ENCODE measurements around the gene SPATA20.

SPATA20 gene

GRCh38 chr17:50547035-50547735 is at the start of gene SPATA20:
Gene SPATA20, plus strand, starts transcription at chr17:50547174. Its CDS starts 35 bp downstream, at chr17:50547209.
- peak; percentile 62 to 65 for DNase-seq (ENCODE audit: low read depth in 2 of 2)

- DNase-seq (ENCODE audit: low read depth in 2 of 2), result no peak
These were observed 48.7 kb upstream of the SPATA20 start for GRCh38 chr17:50498021-50498874.

GRCh38 chr17:50499270-50499669 is 47.7 kb upstream of the SPATA20 start:
- DNase-seq (ENCODE audit: low read depth in 2 of 2), result no peak

- no peak for DNase-seq (ENCODE audit: low read depth in 2 of 2)
These were observed 47.3 kb upstream of the SPATA20 start for GRCh38 chr17:50499721-50500120.

- no peak for DNase-seq (ENCODE audit: low read depth in 2 of 2)
These were observed 45.9 kb upstream of the SPATA20 start for GRCh38 chr17:50501054-50501453.

- no peak for DNase-seq (ENCODE audit: low read depth in 2 of 2)
These were observed 44.5 kb upstream of the SPATA20 start for GRCh38 chr17:50502301-50502990.

- DNase-seq (ENCODE audit: low read depth in 2 of 2), result no peak
These were observed 41.3 kb upstream of the SPATA20 start for GRCh38 chr17:50505591-50506130.

- no peak for DNase-seq (ENCODE audit: low read depth in 2 of 2)
These were observed 40.7 kb upstream of the SPATA20 start for GRCh38 chr17:50506298-50506697.

- DNase-seq (ENCODE audit: low read depth in 2 of 2), result peak; percentile 31 to 67
These were observed 39.0 kb upstream of the SPATA20 start, which contains the start of gene MYCBPAP for GRCh38 chr17:50507871-50508572. Gene MYCBPAP, plus strand, starts transcription at chr17:50508439. Its CDS starts 236 bp downstream, at chr17:50508675.

GRCh38 chr17:50508573-50509460 is 38.2 kb upstream of the SPATA20 start:
- DNase-seq (ENCODE audit: low read depth in 2 of 2), result no peak

- no peak for DNase-seq (ENCODE audit: low read depth in 2 of 2)
These were observed 35.9 kb upstream of the SPATA20 start for GRCh38 chr17:50511058-50511457.

- no peak for DNase-seq (ENCODE audit: low read depth in 2 of 2)
These were observed 33.5 kb upstream of the SPATA20 start for GRCh38 chr17:50513495-50513894.

GRCh38 chr17:50514388-50514787 is 32.6 kb upstream of the SPATA20 start:
- DNase-seq (ENCODE audit: low read depth in 2 of 2), result no peak

- no peak for DNase-seq (ENCODE audit: low read depth in 2 of 2)
These were observed 31.9 kb upstream of the SPATA20 start for GRCh38 chr17:50514936-50515702.

GRCh38 chr17:50517011-50517410 is 30.0 kb upstream of the SPATA20 start:
- no peak for DNase-seq (ENCODE audit: low read depth in 2 of 2)

- DNase-seq (ENCODE audit: low read depth in 2 of 2), result no peak
These were observed 29.2 kb upstream of the SPATA20 start for GRCh38 chr17:50517504-50518383.

- no peak for DNase-seq (ENCODE audit: low read depth in 2 of 2)
These were observed 28.5 kb upstream of the SPATA20 start for GRCh38 chr17:50518384-50519023.

All from stimulated activated CD8-positive, alpha-beta memory T cell treated with anti-CD3 and anti-CD28 coated beads, Interleukin-15, amount 100 ng/mL, for 4 hours (primary cell).